Progenitor cell of endocrine pancreas (in vitro differentiated cells): Measurements from ENCODE around the gene USP15. TPM values are rescaled to one million over a fixed set of nuclear protein-coding genes. Genes with fewer than 3 reads are reported as not detected.

ENCODE experiments used
- DNase-seq: peaks from one replicate; pipeline ENCODE4 v3.0.0; 2021; ENCODE audit warnings: low spot score; ENCODE audit not compliant: unreplicated experiment
- H3K27ac Mint-ChIP-seq: 2 replicates; pipeline ENCODE4 v1.8.0; 2021; ENCODE audit warnings: mild to moderate bottlenecking, moderate library complexity, mixed read lengths
- H3K27me3 Mint-ChIP-seq: 2 replicates; pipeline ENCODE4 v1.8.0; 2021; ENCODE audit warnings: mixed read lengths
- H3K36me3 Mint-ChIP-seq: 2 replicates; pipeline ENCODE4 v1.8.0; 2022; ENCODE audit warnings: mixed read lengths; ENCODE audit not compliant: insufficient read depth
- H3K4me1 Mint-ChIP-seq: 2 replicates; pipeline ENCODE4 v1.8.0; 2021; ENCODE audit warnings: low read depth, mixed read lengths
- H3K4me3 Mint-ChIP-seq: 2 replicates; pipeline ENCODE4 v1.8.0; 2021; ENCODE audit warnings: low read depth, mild to moderate bottlenecking, moderate library complexity, mixed read lengths
- H3K9me3 Mint-ChIP-seq: 2 replicates; pipeline ENCODE4 v1.8.0; 2021; ENCODE audit warnings: low read depth, mixed read lengths
- total RNA-seq: library from RNA; stranded (reverse); gene quantifications from 2 replicates; pipeline ENCODE4 v1.2.1, GENCODE V29; 2021
- TF ChIP-seq, protein P1 (sequence below): fragments of 200-600 bp; sonication (generic); IDR thresholded peaks from one replicate; pipeline ENCODE4 v1.5.0; 2021; ENCODE audit warnings: antibody characterized with exemption, mild to moderate bottlenecking; ENCODE audit not compliant: unreplicated experiment

USP15 gene
- total RNA-seq, 1 donor from 2014 or later, result 43.3 TPM

DNA sequence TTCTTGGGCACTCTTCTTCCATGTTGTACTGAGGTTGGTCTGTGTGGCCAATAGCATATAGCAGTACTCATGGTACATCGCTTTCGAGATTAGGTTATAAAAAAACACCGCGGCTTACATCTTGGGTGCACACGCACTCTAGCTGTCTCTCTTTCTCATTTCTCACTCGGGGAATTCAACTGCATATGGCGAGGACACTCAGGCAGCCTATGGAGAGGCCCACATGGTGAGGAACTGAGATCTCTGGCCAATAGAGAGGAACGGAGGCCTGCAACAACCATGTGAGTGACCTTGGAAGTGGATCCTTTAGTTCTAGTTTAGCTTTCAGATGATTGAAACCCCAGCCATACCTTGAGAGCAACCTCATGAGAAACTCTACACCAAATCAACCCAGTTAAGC, 45.6 kb downstream of the USP15 start:
- Mint-ChIP-seq H3K4me3 (no peak overlapping the region), H3K4me1 (peaks cover 2% of the 10 kb centered on the region), H3K27me3 (no peaks in the 10 kb centered on the region), H3K9me3 (peaks cover 16% of the 10 kb centered on the region), H3K27ac (no peak overlapping the region), H3K36me3 (peaks cover 43% of the 10 kb centered on the region)
- TF ChIP-seq, protein P1, sequence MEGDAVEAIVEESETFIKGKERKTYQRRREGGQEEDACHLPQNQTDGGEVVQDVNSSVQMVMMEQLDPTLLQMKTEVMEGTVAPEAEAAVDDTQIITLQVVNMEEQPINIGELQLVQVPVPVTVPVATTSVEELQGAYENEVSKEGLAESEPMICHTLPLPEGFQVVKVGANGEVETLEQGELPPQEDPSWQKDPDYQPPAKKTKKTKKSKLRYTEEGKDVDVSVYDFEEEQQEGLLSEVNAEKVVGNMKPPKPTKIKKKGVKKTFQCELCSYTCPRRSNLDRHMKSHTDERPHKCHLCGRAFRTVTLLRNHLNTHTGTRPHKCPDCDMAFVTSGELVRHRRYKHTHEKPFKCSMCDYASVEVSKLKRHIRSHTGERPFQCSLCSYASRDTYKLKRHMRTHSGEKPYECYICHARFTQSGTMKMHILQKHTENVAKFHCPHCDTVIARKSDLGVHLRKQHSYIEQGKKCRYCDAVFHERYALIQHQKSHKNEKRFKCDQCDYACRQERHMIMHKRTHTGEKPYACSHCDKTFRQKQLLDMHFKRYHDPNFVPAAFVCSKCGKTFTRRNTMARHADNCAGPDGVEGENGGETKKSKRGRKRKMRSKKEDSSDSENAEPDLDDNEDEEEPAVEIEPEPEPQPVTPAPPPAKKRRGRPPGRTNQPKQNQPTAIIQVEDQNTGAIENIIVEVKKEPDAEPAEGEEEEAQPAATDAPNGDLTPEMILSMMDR, result no peak
- DNase-seq, result no peak

- Mint-ChIP-seq H3K27ac (no peak overlapping the region), H3K36me3 (peaks cover 43% of the 10 kb centered on the region), H3K4me3 (no peak overlapping the region), H3K9me3 (peaks cover 16% of the 10 kb centered on the region), H3K27me3 (no peaks in the 10 kb centered on the region), H3K4me1 (peaks cover 2% of the 10 kb centered on the region)
- no peak for DNase-seq
- TF ChIP-seq, protein P1, result no peak
These were observed 46.6 kb downstream of the USP15 start for GRCh38 chr12:62306569-62307530.

DNA sequence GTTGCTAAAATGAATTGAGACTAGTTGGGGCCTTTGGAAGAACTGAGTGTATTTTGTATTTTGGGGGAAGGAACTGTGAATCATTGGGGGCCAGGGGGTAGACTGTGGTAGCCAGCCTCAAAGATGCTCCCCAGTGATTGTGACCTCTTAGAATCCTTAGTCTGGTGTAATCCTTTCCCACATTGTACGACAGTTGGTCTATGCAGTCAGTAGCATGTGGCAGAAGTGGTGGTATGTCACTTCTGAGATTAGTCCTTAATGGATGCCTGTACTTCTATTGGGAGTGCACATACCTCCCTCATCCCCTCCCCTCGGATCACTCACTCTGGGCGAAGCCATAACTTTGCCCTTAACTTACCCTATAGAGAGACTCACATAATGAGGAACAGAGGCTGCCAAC, 48.0 kb downstream of the USP15 start:
- peaks cover 40% of the 10 kb centered on the region for H3K36me3 Mint-ChIP-seq
- H3K4me1 Mint-ChIP-seq, result peaks cover 2% of the 10 kb centered on the region
- H3K27me3 Mint-ChIP-seq, result no peaks in the 10 kb centered on the region
- no peak overlapping the region for H3K4me3 Mint-ChIP-seq
- TF ChIP-seq, protein P1, result no peak
- DNase-seq, result no peak
- H3K9me3 Mint-ChIP-seq, result peaks cover 13% of the 10 kb centered on the region
- no peak overlapping the region for H3K27ac Mint-ChIP-seq

DNA sequence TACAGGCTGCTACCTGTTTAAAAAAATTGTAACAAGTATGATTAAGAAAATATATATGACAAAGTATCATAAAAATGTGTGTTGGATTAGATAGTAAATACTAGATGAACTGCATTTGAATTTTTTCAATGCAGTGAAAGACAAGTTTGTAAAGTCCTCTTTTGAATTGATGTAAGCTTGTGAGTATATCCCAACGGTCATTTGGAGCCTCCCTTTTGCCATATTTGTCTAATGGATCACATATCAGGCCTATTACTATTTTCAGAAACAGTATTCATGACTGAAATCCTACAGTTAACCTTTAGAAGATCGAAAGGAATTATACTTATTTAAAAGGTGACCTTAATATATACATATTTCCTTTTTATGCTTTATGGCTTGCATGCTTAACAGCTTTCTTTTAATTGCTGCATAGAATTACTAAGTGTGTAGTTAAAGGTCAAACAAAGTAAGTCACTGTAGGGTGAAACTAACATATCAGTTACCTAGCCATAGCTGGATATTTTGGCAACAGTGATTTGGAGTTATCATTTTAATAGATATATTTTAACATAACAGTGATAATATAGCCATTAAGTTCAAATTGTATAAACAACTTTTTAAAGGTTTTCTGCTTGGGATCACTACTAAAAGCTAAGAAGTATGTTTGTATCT, 53.6 kb downstream of the USP15 start:
- no peak overlapping the region for H3K27ac Mint-ChIP-seq
- no peak overlapping the region for H3K4me3 Mint-ChIP-seq
- no peaks in the 10 kb centered on the region for H3K27me3 Mint-ChIP-seq
- H3K9me3 Mint-ChIP-seq, result peaks cover 3% of the 10 kb centered on the region
- TF ChIP-seq, protein P1, result no peak
- H3K4me1 Mint-ChIP-seq, result no peaks in the 10 kb centered on the region
- H3K36me3 Mint-ChIP-seq, result peaks cover 10% of the 10 kb centered on the region
- no peak for DNase-seq

DNA sequence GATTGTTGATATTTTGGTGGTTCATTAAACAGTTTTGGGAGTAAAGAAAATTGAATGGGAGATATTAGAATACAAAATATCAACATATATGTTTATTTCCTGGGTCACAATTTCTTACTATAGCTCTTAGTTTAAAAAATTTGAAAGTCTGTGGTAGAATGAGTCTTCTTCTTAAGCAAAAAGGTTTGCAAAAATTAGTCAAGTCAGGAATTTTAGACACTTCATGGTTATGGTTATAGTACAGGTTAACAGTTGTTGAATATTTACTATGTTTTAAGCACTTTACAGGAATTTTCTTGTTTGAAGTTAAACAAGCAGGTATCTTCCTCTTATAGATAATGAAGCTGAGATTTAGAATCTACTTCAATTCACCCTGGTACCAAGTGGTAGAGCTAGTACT, 56.8 kb downstream of the USP15 start:
- no peaks in the 10 kb centered on the region for H3K27me3 Mint-ChIP-seq
- H3K27ac Mint-ChIP-seq, result no peak overlapping the region
- peaks cover 17% of the 10 kb centered on the region for H3K36me3 Mint-ChIP-seq
- TF ChIP-seq, protein P1, result no peak
- no peaks in the 10 kb centered on the region for H3K4me1 Mint-ChIP-seq
- H3K4me3 Mint-ChIP-seq, result no peak overlapping the region
- H3K9me3 Mint-ChIP-seq, result peaks cover 6% of the 10 kb centered on the region
- no peak for DNase-seq
